ENCODE results near the gene MACROH2A2. TPM values are rescaled to one million over a fixed set of nuclear protein-coding genes. Genes with fewer than 3 reads are reported as not detected.

Gene MACROH2A2
- total RNA-seq: 10 to 100 TPM in 3 of 4 donors, 1 to 10 TPM in 1; 6.4 to 19.4 (median 12.6) TPM
- 10 to 100 TPM in 1 of 3 donors, 1 to 10 TPM in 2; 4.8 to 16.4 (median 6.0) TPM for polyA plus RNA-seq

DNA sequence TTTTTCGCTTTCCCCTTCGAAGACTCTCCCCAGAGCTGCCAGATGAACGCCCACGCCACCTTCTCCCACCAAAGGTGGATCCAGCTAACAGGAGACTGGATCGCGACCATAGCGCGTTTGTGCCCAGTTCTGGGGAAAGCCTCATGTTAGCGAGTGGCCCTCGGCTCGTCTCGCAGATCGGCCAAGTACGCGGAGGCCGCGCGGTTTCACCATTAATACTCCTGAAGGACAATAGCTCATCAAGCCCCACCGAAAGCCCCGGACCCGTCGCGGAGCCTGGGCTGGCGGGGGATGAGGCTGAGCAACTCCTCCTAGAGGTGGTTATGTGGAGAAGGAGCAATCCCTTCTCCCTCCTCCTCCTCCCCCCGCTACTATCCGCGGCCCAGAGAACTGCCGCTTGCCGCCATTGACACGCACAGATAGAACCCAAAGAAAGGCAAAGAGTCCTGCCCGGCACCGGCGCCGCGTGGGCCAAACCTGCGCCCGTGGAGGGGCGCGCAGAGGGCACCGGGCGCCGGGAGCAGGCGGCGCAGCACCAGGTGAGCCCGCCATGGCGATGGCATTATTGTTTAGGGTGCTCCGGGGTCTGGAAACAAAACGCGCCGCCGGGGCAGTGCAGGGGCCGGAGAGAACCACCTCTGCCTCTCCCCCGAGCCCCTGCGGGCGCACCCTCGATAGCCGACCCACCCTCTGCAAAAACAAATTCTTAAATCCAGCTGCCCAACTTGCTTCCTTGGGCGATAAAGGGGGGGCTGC is at the start of gene MACROH2A2:
Gene MACROH2A2, plus strand, starts transcription at position 385 of the 756 bp plus-strand sequence. CDS start 22,813 bp downstream, outside the sequence.
- no peaks in the 10 kb centered on the region for H3K36me3 ChIP-seq
- TF ChIP-seq, protein P1, sequence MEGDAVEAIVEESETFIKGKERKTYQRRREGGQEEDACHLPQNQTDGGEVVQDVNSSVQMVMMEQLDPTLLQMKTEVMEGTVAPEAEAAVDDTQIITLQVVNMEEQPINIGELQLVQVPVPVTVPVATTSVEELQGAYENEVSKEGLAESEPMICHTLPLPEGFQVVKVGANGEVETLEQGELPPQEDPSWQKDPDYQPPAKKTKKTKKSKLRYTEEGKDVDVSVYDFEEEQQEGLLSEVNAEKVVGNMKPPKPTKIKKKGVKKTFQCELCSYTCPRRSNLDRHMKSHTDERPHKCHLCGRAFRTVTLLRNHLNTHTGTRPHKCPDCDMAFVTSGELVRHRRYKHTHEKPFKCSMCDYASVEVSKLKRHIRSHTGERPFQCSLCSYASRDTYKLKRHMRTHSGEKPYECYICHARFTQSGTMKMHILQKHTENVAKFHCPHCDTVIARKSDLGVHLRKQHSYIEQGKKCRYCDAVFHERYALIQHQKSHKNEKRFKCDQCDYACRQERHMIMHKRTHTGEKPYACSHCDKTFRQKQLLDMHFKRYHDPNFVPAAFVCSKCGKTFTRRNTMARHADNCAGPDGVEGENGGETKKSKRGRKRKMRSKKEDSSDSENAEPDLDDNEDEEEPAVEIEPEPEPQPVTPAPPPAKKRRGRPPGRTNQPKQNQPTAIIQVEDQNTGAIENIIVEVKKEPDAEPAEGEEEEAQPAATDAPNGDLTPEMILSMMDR (IDR thresholded peaks at IDR 0.05): peak in 3 of 4 experiments; percentile 7 to 31 (median 25)
- no peak for TF ChIP-seq POLR2A (IDR thresholded peaks at IDR 0.05)
- TF ChIP-seq POLR2AphosphoS5 (IDR thresholded peaks at IDR 0.05): peak in 2 of 4 donors; percentile 6 to 8
- TF ChIP-seq EP300 (IDR thresholded peaks at IDR 0.05): no peak
- intact Hi-C loops (cut with DNase I): no loop called here
- H3K4me3 ChIP-seq: peak within 1 kb of the TSS; percentile 62 to 82 (median 76)
- no peaks in the 10 kb centered on the region for H3K9me3 ChIP-seq
- no peaks in the 10 kb centered on the region for H3K27me3 ChIP-seq
- H3K27ac ChIP-seq: peak within 1 kb of the TSS; percentile 74 to 80 (median 76)
- peak; percentile 79 for DNase-seq
- peaks cover 0 to 19% (median 18%) of the 10 kb centered on the region in 4 donors for H3K4me1 ChIP-seq
- WGBS, 2 donors: 1 to 2% methylated on average over 58 of the region's 58 CpGs

GRCh38 chr10:70007116-70007820 is 45.4 kb upstream of the MACROH2A2 start:
- 87% methylated on average over 9 of the region's 9 CpGs for WGBS, 2 donors
- Histone ChIP-seq H3K4me3 (no peak overlapping the region), H3K9me3 (no peaks in the 10 kb centered on the region), H3K4me1 (no peaks in the 10 kb centered on the region), H3K36me3 (no peaks in the 10 kb centered on the region), H3K27ac (no peak overlapping the region), H3K27me3 (no peaks in the 10 kb centered on the region)
- no peak for DNase-seq
- intact Hi-C loops (cut with DNase I): no loop called here
- TF ChIP-seq POLR2A (IDR thresholded peaks at IDR 0.05): no peak
- TF ChIP-seq, protein P1 (IDR thresholded peaks at IDR 0.05): no peak
- TF ChIP-seq EP300 (IDR thresholded peaks at IDR 0.05): no peak
- TF ChIP-seq POLR2AphosphoS5 (IDR thresholded peaks at IDR 0.05): no peak

DNA sequence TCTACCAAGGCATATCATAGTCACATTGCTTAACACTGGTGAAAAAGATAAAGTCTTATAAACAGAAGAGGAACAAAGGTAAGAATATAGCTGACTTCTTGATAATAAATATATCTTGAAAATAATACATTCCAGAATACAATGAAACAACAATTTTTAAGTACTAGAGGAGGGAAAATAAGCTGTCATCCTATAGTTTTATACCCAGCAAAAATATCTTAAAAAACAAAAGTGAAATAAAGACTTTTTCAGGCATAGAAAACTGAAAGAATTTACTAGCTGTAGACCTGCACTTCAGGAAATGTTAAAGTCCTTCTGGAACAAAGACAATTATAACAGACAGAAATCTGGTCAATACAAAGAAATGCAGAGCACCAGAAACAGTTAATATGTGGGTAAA is 21.4 kb upstream of the MACROH2A2 start:
- no peak overlapping the region for H3K27ac ChIP-seq
- H3K36me3 ChIP-seq: no peaks in the 10 kb centered on the region
- H3K4me3 ChIP-seq: no peak overlapping the region
- peaks cover 0 to 15% (median 0%) of the 10 kb centered on the region in 3 donors for H3K27me3 ChIP-seq
- DNase-seq: no peak
- intact Hi-C loops (cut with DNase I): no loop called here
- no peak for TF ChIP-seq POLR2AphosphoS5 (IDR thresholded peaks at IDR 0.05)
- TF ChIP-seq, protein P1 (IDR thresholded peaks at IDR 0.05): no peak
- TF ChIP-seq EP300 (IDR thresholded peaks at IDR 0.05): no peak
- TF ChIP-seq POLR2A (IDR thresholded peaks at IDR 0.05): no peak
- no peaks in the 10 kb centered on the region for H3K4me1 ChIP-seq
- peaks cover 0 to 13% (median 2%) of the 10 kb centered on the region in 4 donors for H3K9me3 ChIP-seq

DNA sequence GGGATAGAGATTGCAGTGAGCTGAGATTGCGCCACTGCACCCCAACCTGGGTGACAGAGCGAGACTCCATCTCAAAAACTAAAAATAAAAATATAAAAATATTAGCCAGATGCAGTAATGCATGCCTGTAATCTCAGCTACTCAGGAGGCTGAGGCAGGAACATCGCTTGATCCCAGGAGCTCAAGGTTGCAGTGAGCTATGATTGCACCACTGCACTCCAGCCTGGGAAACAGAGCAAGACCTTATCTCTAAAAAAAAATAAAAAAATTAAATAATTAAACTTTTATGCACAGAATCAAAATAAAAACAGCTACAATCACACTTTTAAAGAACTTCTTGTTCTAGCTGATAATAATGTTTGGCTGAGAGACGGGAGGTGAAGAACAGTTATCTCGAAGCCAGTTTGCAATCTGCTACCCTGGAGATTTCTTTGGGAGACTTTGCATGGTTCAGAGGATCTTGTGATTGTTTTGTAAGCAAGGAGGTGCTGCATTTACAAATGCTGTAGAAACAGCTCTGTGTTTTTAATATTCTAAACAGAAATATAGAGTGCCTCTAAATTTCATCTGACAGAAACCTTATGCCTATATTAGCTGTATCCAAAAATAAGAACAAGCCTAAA is 19.9 kb upstream of the MACROH2A2 start:
- no peak overlapping the region for H3K4me3 ChIP-seq
- peaks cover 0 to 7% (median 2%) of the 10 kb centered on the region in 4 donors for H3K9me3 ChIP-seq

More for the DNA sequence above, 19.9 kb upstream of the MACROH2A2 start:
- peaks cover 0 to 15% (median 0%) of the 10 kb centered on the region in 3 donors for H3K27me3 ChIP-seq
- intact Hi-C loops (cut with DNase I): no loop called here
- TF ChIP-seq, protein P1 (IDR thresholded peaks at IDR 0.05): no peak
- TF ChIP-seq POLR2A (IDR thresholded peaks at IDR 0.05) (no peak), POLR2AphosphoS5 (IDR thresholded peaks at IDR 0.05) (no peak), EP300 (IDR thresholded peaks at IDR 0.05) (no peak)
- H3K36me3 ChIP-seq: no peaks in the 10 kb centered on the region
- 88% methylated on average over 5 of the region's 5 CpGs for WGBS, 2 donors
- H3K4me1 ChIP-seq: no peaks in the 10 kb centered on the region
- no peak overlapping the region for H3K27ac ChIP-seq
- no peak for DNase-seq
